Loucy (cell line): Measurements from ENCODE around the gene PPID.
"Not testable (repeated sequence)": the region's sequence is repeated elsewhere in the genome, so short reads cannot be mapped to it uniquely, and the experiment has no call there.

Source experiments
- H2AFZ ChIP-seq: fragments of 200-600 bp; sonication (generic); 2 replicates; pipeline ENCODE4 v1.6.0; 2016; ENCODE audit warnings: antibody characterized with exemption, mild to moderate bottlenecking, low read length, moderate library complexity
- H3F3A ChIP-seq: fragments of 200-600 bp; 2 replicates; pipeline ENCODE4 v1.6.0; 2016; ENCODE audit warnings: antibody characterized with exemption, low read depth, mild to moderate bottlenecking
- H3K27me3 ChIP-seq: fragments of 200-600 bp; sonication (generic); 2 replicates; pipeline ENCODE4 v1.6.1; 2014; ENCODE audit warnings: low read length, mild to moderate bottlenecking; ENCODE audit not compliant: insufficient read depth, poor library complexity, severe bottlenecking
- H3K36me3 ChIP-seq: fragments of 200-600 bp; sonication (generic); 2 replicates; pipeline ENCODE4 v1.6.1; 2016; ENCODE audit warnings: low read length; ENCODE audit not compliant: insufficient read depth
- H3K4me1 ChIP-seq: fragments of 200-600 bp; sonication (generic); 2 replicates; pipeline ENCODE4 v1.5.1; 2014; ENCODE audit warnings: low read length, mild to moderate bottlenecking; ENCODE audit not compliant: insufficient read depth, poor library complexity, severe bottlenecking
- H3K4me2 ChIP-seq: fragments of 200-600 bp; sonication (generic); 2 replicates; pipeline ENCODE4 v1.6.0; 2014; ENCODE audit warnings: antibody characterized with exemption, low read length, low read depth, mild to moderate bottlenecking; ENCODE audit not compliant: poor library complexity, severe bottlenecking
- H3K4me3 ChIP-seq: fragments of 200-600 bp; sonication (generic); 2 replicates; pipeline ENCODE4 v1.5.1; 2014; ENCODE audit warnings: low read length, mild to moderate bottlenecking, mixed read lengths; ENCODE audit not compliant: poor library complexity, severe bottlenecking
- H3K79me2 ChIP-seq: fragments of 200-600 bp; sonication (generic); 2 replicates; pipeline ENCODE4 v1.6.1; 2014; ENCODE audit warnings: low read length; ENCODE audit not compliant: insufficient read depth
- H3K9ac ChIP-seq: fragments of 200-600 bp; sonication (generic); 2 replicates; pipeline ENCODE4 v1.6.0; 2014; ENCODE audit warnings: mild to moderate bottlenecking, low read depth, low read length, moderate library complexity; ENCODE audit not compliant: poor library complexity, severe bottlenecking
- H3K9me2 ChIP-seq: fragments of 200-600 bp; sonication (generic); replicated peaks from 2 replicates; pipeline ENCODE4 v1.6.1; 2016; ENCODE audit warnings: low read depth, low read length, mixed read lengths
- H3K9me3 ChIP-seq: fragments of 200-600 bp; sonication (generic); 2 replicates; pipeline ENCODE4 v1.6.1; 2014; ENCODE audit warnings: mild to moderate bottlenecking, antibody characterized with exemption, low read length, low read depth; ENCODE audit not compliant: insufficient read depth
- H4K20me1 ChIP-seq: fragments of 200-600 bp; sonication (generic); 2 replicates; pipeline ENCODE4 v1.6.0; 2014; ENCODE audit warnings: antibody characterized with exemption, low read length, mild to moderate bottlenecking; ENCODE audit not compliant: insufficient read depth, poor library complexity, severe bottlenecking
- CTCF ChIP-seq: fragments of 200-600 bp; sonication (generic); conservative IDR thresholded peaks from 2 replicates; pipeline ENCODE4 v1.5.1; 2014; ENCODE audit warnings: mild to moderate bottlenecking, antibody characterized with exemption, low read length
- EZH2phosphoT487 ChIP-seq: fragments of 200-600 bp; IDR thresholded peaks from 2 replicates; pipeline ENCODE4 v1.6.1; 2018; ENCODE audit warnings: antibody characterized with exemption, mild to moderate bottlenecking, moderate library complexity, borderline replicate concordance

Gene PPID

GRCh38 chr4:158750379-158750778, 27.2 kb upstream of the PPID start:
- H3K4me3 ChIP-seq = no peak overlapping the region
- no peaks in the 10 kb centered on the region for H3F3A ChIP-seq
- no peak overlapping the region for H2AFZ ChIP-seq
- no peaks in the 10 kb centered on the region for H3K27me3 ChIP-seq
- no peaks in the 10 kb centered on the region for H3K9me3 ChIP-seq
- H3K36me3 ChIP-seq = no peaks in the 10 kb centered on the region
- H3K9me2 ChIP-seq = no peaks in the 10 kb centered on the region
- no peak for TF ChIP-seq CTCF
- no peak for TF ChIP-seq EZH2phosphoT487
- no peaks in the 10 kb centered on the region for H4K20me1 ChIP-seq
- no peak overlapping the region for H3K9ac ChIP-seq
- H3K4me2 ChIP-seq = no peak overlapping the region
- H3K79me2 ChIP-seq = no peaks in the 10 kb centered on the region
- no peaks in the 10 kb centered on the region for H3K4me1 ChIP-seq

GRCh38 chr4:158746537-158746936, 23.3 kb upstream of the PPID start:
- H3K4me1 ChIP-seq, H3F3A ChIP-seq, H3K36me3 ChIP-seq, H3K4me2 ChIP-seq, H3K9ac ChIP-seq, H4K20me1 ChIP-seq, H3K9me3 ChIP-seq, H3K27me3 ChIP-seq, H3K9me2 ChIP-seq, H3K79me2 ChIP-seq, H2AFZ ChIP-seq, H3K4me3 ChIP-seq: not testable (repeated sequence)

GRCh38 chr4:158741326-158742021, 18.3 kb upstream of the PPID start:
- no peaks in the 10 kb centered on the region for H3K36me3 ChIP-seq
- H3K27me3 ChIP-seq = no peaks in the 10 kb centered on the region
- no peaks in the 10 kb centered on the region for H3K4me1 ChIP-seq
- TF ChIP-seq EZH2phosphoT487 (no peak), CTCF (no peak)
- H3K79me2 ChIP-seq = no peaks in the 10 kb centered on the region
- no peak overlapping the region for H3K4me2 ChIP-seq
- no peak overlapping the region for H3K4me3 ChIP-seq
- H3K9me2 ChIP-seq = no peaks in the 10 kb centered on the region
- H4K20me1 ChIP-seq = no peaks in the 10 kb centered on the region
- no peaks in the 10 kb centered on the region for H3F3A ChIP-seq
- H3K9ac ChIP-seq = no peak overlapping the region
- H3K9me3 ChIP-seq = no peaks in the 10 kb centered on the region
- no peak overlapping the region for H2AFZ ChIP-seq

GRCh38 chr4:158739600-158739999, 16.4 kb upstream of the PPID start:
- no peak for TF ChIP-seq EZH2phosphoT487
- TF ChIP-seq CTCF = no peak
- Histone ChIP-seq H3K9ac (no peak overlapping the region), H3K79me2 (no peaks in the 10 kb centered on the region), H3K27me3 (no peaks in the 10 kb centered on the region), H3K9me3 (no peaks in the 10 kb centered on the region), H3F3A (no peaks in the 10 kb centered on the region), H3K9me2 (no peaks in the 10 kb centered on the region), H4K20me1 (no peaks in the 10 kb centered on the region), H2AFZ (no peak overlapping the region), H3K4me1 (no peaks in the 10 kb centered on the region), H3K4me2 (no peak overlapping the region), H3K4me3 (no peak overlapping the region), H3K36me3 (no peaks in the 10 kb centered on the region)
